HG02885 (cell line): ENCODE data around the gene PLOD3.
A peak's percentile ranks its signal among the peaks of the same experiment; 100 is the strongest.

ENCODE experiments used
- ATAC-seq: cut with Tn5 transposase; IDR thresholded peaks from one replicate; pipeline ENCODE4 v1.9.1; 2021; ENCODE audit warnings: mild to moderate bottlenecking; ENCODE audit not compliant: unreplicated experiment, poor library complexity

Gene PLOD3

DNA sequence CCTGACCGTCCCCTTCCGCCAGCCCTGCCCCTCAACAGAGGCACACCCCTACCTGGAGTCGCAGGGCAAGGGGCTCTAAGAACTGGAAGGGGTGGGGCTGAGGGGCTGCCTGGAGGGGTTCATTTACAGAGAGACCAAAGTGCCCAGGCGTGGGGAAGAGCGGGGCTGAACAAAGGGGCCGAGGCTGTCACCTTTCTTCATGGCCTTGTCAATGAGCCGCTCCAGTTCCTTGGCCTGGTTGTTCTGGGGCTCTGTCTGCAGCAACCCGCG lies 22.5 kb upstream of the PLOD3 start:
- ATAC-seq, result no peak

- no peak for ATAC-seq
Measured at GRCh38 chr7:101239191-101239950, 22.0 kb upstream of the PLOD3 start.

GRCh38 chr7:101238226-101239182 lies 21.1 kb upstream of the PLOD3 start:
- no peak for ATAC-seq

- no peak for ATAC-seq
Measured at GRCh38 chr7:101237206-101238067, 20.1 kb upstream of the PLOD3 start, which contains the start of gene CLDN15. TSS of gene CLDN15 (minus strand) at chr7:101237802. CDS start at chr7:101237581, 221 bp downstream.

GRCh38 chr7:101236292-101236835 lies 19.0 kb upstream of the PLOD3 start:
- ATAC-seq, result no peak

DNA sequence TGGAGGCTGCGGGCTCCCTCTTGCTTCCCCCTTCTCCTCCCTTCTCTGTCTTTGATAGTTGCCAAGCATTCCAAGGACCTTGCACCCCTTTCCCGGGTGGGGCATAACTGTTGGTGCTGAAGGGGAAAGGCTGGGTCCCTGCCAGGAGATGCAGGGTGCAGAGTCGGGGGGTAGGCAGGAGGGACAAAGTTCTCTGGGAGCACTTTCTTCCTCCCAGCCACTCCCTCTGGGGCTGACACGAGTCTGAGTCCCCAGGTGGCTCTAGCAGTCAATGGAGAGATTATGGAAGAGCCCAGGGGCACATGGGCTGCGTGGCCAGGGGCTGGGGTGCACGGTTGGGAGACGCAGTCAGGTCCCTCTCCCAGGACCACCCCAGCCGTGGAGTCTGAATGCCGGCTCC lies 18.1 kb upstream of the PLOD3 start:
- ATAC-seq, result no peak

DNA sequence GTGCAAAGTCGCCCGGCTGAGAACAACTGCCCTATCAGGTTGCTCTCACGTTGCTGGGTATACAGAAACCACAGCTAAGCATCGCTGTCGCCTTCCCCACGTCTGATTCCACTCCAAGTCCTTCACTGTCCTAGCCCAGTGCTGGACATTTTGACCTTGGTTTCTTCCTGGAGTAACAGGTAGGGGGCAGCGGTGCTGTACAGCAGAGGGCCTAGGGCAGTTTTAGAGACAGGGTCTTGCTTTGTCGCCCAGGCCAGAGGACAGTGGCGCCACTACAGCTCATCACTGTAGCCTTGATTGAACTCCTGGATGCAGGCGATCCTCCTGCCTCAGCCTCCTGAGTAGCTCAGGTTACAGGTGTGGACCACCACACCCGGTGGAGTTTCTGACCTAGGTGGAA lies 17.7 kb upstream of the PLOD3 start:
- ATAC-seq, result no peak

DNA sequence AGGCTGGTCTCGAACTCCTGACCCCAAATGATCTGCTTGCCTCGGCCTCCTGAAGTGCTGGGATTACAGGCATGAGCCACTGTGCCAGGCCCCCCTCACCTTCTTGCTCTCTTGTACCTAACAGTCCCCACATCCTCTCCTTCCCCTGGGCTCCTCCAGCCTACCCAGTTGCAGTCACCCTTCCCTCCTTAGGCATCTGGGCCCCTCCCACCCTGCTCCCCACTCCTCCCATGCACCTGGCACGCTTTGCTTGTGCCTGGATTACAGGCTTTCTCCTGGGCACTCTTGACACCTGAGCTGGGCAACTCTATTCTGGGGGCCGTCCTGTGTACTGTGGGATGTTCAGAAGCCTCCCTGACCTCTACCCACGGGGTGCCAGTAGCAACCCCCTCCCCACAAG lies 17.3 kb upstream of the PLOD3 start:
- ATAC-seq, result no peak

- ATAC-seq, result no peak
Measured at GRCh38 chr7:101233907-101234547, 16.6 kb upstream of the PLOD3 start.

GRCh38 chr7:101232141-101232850 lies 14.9 kb upstream of the PLOD3 start:
- no peak for ATAC-seq

GRCh38 chr7:101231644-101232043 lies 14.3 kb upstream of the PLOD3 start:
- ATAC-seq, result no peak

DNA sequence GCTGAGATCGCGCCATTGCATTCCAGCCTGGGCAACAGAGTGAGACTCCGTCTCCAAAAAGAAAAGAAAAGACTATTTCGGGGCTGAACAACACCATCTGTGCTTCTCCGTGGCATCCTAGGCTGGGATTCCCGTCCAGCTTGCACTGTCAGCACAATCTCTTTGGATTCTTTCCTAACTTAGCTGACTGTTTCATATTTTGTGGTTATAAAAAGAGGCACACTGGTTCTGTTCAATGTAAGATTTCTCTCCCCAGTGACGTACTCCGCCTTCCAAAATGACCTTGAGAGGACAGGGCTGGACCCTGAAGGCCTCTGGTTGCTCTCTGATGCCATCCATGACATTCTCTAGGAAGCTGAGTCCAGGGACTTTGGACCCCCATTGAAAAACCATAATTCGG lies 9.3 kb upstream of the PLOD3 start:
- ATAC-seq, result no peak

GRCh38 chr7:101225650-101226049 lies 8.3 kb upstream of the PLOD3 start:
- no peak for ATAC-seq

DNA sequence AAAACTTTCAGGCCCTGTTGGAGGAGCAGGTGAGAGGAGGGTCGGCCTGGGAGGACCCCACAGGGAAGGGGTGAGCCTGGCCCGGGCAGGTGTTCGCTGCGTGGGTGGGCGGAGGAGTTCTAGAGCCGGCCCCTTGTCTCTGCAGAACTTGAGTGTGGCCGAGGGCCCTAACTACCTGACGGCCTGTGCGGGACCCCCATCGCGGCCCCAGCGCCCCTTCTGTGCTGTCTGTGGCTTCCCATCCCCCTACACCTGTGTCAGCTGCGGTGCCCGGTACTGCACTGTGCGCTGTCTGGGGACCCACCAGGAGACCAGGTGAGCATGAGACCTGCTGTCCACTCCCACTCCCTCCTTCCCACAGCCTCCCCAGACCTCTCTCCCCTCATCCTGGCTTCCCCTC lies 6.1 kb upstream of the PLOD3 start:
- no peak for ATAC-seq

DNA sequence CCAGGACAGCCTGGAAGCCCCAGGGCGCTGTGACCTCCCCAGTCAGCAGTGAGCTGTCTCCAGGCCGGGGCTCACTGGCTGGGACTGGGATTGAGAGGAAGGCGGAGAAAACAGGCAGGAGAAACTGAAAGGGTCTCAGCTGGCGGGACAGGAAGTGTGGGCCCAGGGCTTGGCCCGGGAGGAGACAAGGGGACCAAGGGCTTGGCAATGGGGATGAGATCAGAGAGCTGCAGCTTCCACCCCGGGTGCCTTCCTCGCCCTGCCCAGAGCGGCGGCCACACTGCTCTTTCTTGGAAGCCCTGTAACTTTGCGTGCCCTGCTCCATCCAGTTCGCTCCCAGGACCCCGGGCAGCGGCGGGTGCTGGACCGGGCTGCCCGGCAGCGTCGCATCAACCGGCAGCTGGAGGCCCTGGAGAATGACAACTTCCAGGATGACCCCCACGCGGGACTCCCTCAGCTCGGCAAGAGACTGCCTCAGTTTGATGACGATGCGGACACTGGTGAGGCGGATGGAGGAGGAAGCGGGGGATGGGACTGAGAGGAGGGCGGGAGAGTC lies 5.0 kb upstream of the PLOD3 start:
- no peak for ATAC-seq

GRCh38 chr7:101220295-101220694 lies 2.9 kb upstream of the PLOD3 start:
- ATAC-seq, result no peak

DNA sequence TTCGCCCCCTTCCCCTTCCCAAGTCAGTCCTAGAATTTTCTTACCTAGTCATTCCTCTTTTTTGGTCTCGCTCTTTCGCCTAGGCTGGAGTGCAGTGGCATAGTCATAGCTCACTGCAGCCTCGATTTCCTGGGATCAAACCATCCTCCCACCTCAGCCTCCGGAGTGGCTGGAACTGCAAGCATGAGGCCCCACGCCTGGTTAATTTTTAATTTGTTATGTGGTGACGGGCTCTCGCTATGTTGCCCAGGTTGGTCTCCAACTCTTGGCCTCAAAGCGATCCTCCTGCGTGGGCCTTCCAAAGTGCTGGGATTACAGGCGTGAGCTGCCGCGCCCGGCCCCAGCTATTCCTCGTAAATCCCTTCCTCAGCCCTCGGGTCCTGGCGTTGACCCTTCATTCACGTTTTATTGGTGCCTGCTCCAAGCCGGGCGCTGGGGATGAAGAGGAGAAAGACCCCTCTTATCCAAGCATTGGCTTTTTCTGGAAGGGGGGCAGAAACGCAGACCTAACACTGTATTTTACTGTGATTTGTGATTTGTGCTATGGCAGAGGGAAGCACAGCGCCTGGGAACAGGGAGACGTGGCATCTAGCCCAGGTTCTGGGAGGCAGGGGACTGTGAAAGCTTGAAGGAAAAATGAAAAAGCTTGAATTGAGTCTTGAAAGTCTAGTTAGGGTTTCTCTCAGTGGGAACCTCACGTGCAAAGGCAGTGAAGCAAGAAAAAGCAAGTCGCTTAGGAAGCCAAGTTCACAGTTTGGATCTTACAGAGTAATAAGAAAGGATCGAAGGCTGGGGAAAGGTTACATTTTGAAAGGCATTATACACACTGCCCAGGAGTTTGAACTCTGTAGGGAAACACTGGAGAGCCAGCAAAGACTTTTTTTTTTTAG lies 1.1 kb upstream of the PLOD3 start:
- peak; percentile 3 for ATAC-seq

- ATAC-seq, result peak; percentile 25
Measured at GRCh38 chr7:101216860-101217387, 457 bp downstream of the PLOD3 start.
